NCI-H2196 treated with DMSO at 0.1 percent for 48 hours (cell line): ENCODE results near the gene LRRC56.

Source experiments
- DNase-seq: peaks from one replicate; lab custom pipeline; 2025; ENCODE audit not compliant: unreplicated experiment; lab: John Stamatoyannopoulos, UW

The LRRC56 gene

DNA sequence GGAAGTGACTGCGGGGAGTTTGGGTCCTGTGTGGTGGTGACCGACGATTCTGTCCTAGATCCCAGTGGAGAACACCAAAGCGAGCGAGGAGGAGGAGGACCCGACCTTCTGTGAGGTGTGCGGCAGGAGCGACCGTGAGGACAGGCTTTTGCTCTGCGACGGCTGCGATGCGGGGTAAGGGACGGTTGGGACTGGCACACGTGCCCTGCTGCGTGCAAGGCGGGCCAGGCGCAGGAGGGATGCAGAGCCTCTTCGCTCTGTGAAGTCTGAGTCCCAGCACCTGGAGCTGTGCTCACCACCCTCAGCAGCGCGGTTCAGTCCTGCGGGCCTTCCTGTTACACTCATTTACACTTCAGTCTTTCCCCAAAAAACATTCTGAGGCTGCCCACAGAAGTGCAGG is 55.2 kb downstream of the LRRC56 start:
- DNase-seq, result no peak

DNA sequence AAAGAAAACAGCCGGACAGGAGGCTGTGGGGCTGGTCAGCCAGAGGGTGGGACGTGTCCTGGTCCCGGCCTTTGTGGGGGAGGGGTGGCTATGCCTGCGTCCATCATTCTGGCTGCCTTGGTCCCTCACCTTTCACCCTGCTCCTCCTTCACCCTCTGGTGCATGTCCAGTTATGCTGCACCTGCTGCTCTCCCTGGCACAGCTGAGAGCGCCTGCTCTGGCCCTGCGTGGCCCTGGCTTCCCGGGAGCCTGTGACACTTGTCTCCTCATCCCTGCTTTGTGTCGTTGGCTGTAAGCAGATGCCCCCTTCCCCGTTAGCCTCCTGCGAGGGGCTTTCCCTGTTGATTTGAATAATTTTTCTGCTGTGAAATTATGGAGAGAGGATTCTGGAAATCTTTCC is 55.6 kb downstream of the LRRC56 start:
- DNase-seq, result no peak

DNA sequence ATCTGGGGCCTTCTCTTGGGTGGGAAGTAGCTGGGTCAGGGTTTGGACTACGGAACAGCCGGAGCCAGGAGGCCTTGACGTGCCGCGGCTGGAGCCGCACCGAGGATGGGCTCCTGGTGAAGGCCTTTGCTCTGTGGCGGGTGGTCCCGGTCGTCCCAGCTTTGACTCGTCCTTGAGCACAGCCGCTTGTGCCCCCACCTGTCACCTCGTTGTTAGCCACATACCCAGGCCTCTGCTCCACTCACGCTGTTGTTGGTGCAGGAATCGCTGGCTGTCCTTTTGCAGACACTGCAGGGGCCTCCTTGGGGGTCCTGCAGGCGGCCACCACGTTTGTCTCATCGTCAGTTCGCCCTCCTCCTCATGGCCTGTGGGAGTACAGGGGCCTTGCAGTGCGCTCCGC is 56.0 kb downstream of the LRRC56 start:
- DNase-seq, result no peak

DNA sequence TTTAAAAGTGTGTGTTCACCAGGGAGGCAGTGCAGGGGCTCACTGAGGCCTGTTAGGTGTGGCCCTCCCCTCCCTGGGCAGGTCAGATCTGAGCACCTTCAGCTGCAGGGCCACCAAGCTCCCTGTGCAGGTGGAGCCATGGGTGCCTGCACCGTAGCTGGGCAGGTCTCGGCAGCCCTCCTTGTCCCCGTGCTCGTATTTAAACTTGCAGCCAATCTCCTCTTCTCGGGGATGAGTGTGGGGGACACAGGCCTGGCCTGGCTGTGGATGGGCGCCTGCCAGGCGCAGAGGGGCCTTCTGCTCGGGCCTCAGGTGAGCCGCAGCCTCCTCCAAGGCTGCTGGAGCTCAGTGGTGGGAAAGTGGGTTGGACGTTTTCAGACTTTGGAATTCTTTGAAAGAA is 58.1 kb downstream of the LRRC56 start:
- no peak for DNase-seq

DNA sequence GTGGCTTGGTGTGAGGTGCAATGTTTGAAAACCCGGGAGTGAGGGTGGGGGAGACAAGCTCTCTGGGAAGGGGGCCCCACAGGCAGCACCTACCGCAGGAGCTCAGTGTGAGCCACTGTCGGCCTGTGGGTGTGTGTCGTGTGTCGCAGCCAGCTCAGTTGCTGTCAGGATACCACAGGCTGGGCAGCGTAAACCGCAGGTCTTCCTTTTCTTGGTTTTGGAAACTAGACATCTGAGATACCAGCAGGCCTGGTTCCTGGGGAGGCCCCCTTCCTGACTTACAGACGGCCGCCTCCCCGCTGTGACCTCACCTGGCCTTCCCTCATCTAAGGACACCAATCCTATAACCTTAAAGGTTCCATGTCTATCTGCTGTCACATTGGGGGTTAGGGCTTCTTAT is 59.0 kb downstream of the LRRC56 start:
- no peak for DNase-seq

DNA sequence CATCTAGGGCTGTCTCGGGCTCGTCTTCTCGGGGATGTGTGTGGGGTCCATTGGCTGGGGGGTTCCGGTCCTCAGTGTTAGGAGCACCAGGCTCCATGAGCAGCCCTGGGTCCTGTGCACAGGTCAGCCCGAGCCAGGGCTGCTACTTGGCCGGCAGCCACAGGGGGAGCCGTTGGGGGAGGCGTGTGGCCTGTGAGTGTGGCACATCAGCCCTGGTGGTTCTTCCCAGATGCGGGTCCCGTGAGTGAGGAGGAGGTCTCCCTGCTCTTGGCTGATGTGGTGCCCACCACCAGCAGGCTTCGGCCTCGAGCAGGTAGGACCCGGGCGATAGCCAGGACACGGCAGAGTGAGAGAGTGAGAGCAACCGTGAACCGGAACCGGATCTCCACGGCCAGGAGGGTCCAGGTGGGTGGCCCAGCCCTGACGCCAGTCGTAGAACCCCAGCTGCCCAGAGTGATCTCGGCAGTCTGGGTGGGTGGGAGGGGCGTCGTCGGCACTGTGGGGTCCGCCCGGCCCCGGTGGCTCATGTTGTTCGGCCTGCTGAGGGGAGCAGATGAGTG is 59.9 kb downstream of the LRRC56 start:
- DNase-seq, result no peak

DNA sequence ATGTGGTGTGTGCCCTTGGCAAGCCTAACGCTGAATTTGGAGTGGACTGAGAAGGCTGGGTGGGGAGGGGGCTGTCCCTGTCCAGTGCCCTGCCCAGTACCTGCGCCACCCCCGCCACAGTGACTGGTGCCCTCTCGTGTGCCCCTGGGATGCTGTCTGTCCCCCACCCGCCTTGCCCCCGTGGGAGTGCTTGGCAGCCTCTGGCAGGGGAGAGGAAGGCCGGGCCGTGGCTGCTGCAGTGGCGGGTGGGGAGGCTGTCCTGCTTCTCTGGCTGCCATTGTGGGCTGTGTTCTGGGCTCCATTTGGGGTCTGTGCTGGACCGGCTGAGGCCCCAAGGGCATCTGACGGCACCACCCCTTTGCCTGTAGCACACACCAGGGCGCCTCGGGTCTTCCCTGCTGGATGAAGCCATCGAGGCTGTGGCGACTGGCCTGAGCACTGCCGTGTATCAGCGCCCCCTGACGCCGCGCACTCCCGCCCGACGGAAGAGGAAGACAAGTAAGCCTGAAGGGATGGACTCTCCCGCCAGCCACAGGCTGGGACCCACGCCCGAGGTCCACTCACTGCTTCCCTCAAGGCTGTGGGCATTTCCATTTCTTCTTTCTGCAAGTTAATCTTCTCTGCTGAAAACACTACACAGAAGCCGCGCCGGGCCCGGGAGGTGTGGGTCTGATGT is 60.8 kb downstream of the LRRC56 start:
- no peak for DNase-seq

DNA sequence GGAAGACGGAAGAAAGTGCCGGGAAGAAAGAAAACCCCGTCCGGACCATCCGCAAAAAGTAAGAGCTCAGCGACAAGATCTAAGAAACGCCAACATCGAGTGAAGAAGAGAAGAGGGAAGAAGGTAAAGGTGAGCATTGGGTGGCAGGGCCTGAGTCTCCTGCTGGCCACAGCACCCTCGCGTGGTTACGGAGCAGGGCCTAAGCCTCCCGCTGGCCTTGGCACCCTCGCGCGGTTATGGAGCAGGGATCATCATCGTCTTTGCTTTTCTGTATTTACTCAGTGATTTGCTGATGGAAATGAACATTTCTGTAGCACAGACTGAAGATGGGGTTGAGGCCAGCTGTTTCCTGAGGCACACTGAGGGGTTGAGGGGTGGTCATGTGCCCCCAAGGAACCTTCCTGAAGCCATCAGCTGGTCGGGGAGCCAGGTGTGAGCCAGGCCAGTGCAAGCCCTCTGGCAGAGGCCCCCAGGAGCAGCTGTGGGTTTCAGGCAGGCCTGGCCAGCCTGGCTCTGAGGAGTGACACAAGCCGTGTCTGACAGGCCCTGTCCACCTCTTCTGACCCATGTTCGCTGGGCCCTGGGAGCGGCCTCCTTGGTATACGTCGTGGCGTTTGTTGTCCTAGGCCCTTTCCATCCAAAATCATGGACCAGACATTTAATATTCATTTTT is 64.4 kb downstream of the LRRC56 start:
- DNase-seq, result no peak

DNA sequence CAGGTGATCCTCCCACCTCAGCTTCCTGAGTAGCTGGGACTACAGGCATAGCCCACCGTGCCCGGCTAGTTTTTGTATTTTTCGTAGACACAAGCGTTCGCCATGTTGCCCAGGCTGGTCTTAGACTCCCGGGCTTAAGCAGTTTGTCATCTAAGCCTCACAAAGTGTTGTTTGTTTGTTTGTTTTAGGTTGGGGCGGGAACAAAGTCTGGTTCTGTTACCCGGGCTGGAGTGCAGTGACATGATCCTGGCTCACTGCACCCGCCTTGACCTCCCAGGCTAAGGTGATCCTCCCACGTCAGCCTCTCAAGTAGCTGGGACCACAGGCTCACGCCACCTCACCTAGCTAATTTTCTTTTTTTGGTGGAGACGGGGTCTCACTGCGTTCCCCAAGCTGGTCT is 65.8 kb downstream of the LRRC56 start:
- DNase-seq, result no peak
